Measurements from ENCODE around the gene CPSF4L. TPM values are rescaled to one million over a fixed set of nuclear protein-coding genes. Genes with fewer than 3 reads are reported as not detected.

The CPSF4L gene
- total RNA-seq, 1 donor from 2014 or later: not detected

DNA sequence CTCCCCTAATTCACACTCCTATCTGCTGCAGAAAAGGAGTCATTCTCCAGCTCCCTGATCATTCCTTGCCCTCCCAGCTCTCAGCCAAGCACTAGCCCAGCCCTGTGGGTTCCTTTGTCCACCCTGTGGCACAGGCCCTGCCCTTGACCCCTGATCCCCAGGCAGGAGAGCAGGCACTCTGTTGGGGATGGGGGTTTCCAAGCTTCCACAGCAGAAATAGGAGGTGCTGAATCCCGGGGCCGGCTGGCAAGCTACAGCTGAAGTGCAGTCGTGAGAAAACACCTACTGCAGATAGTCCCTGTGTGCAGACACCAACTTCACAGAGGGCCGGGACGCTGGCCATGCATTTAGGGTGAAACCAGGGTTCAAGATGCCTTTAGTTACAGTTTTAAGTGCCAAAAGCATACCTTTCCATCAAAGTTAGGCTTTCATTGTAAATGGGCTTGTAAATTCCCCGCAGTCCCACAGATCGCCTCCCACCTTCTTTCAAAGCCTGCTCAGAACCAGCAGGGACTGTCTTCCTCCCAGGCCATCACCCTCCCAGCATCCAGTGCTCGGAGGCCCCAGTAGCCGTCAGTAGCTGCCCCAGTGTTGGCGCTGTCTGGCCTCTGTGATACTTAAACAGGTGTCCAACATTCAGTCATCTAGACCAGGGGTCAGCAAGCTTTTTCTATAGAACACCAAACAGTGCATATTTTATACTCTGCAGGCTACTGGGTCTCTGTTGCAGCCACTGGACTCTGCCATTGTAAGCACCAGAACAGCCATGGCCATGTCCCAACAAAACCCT lies 10.6 kb downstream of the CPSF4L start:
- Mint-ChIP-seq H3K27me3 (peaks cover 15% of the 10 kb centered on the region), H3K4me3 (ENCODE audit: low read depth) (no peak overlapping the region), H3K27ac (no peak overlapping the region), H3K36me3 (ENCODE audit: insufficient read depth) (peaks cover 7% of the 10 kb centered on the region), H3K4me1 (ENCODE audit: low read depth) (peaks cover 3% of the 10 kb centered on the region), H3K9me3 (ENCODE audit: low read depth) (no peaks in the 10 kb centered on the region)
- DNase-seq (ENCODE audit: low spot score, unreplicated experiment): no peak
- no peak for TF ChIP-seq CTCF (IDR thresholded peaks at IDR 0.05; ENCODE audit: unreplicated experiment)

DNA sequence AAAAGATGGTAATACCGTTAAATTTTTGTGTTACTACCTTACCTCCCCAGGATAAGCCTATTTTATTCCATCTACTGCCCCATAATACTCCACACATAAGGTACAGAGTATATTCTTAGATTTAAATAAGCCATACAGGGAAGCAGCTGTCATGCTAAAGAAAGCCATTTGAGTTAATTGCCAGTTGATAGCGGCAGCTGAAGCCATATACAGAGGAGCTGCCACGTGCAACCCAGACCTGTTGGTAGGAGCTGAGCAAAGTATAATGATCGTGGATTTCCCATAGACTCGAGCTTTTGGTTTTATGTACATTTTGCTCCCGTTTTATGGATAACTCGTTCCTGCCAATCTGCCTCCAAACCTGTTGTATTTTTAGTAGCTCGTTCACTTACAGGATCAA lies 12.0 kb downstream of the CPSF4L start:
- Mint-ChIP-seq H3K4me1 (ENCODE audit: low read depth) (no peaks in the 10 kb centered on the region), H3K27ac (no peak overlapping the region), H3K4me3 (ENCODE audit: low read depth) (no peak overlapping the region), H3K9me3 (ENCODE audit: low read depth) (no peaks in the 10 kb centered on the region), H3K36me3 (ENCODE audit: insufficient read depth) (peaks cover 10% of the 10 kb centered on the region), H3K27me3 (peaks cover 12% of the 10 kb centered on the region)
- DNase-seq (ENCODE audit: low spot score, unreplicated experiment): no peak
- TF ChIP-seq CTCF (IDR thresholded peaks at IDR 0.05; ENCODE audit: unreplicated experiment): no peak

DNA sequence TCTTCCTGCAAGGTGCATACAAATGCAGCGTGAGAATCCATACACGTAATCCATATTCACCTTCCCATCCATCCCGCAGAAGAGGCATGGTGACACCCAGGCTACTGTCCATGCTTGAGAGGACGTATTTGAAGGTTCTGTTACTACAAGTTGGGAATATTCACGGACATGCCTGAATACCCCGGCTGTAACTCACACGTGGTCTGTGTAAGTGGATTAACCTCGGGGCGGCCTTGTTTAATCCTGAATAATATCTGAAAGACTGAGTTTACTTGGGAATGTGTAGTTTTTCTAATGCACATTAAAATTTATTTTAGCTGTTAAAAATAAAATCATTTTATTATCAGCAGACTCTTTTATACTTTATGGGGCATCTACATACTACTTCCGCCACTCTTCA lies 13.1 kb downstream of the CPSF4L start:
- no peak overlapping the region for H3K4me3 Mint-ChIP-seq (ENCODE audit: low read depth)
- H3K4me1 Mint-ChIP-seq (ENCODE audit: low read depth): no peaks in the 10 kb centered on the region
- no peak for DNase-seq (ENCODE audit: low spot score, unreplicated experiment)
- H3K9me3 Mint-ChIP-seq (ENCODE audit: low read depth): no peaks in the 10 kb centered on the region
- H3K27ac Mint-ChIP-seq: no peak overlapping the region
- peaks cover 12% of the 10 kb centered on the region for H3K27me3 Mint-ChIP-seq
- no peak for TF ChIP-seq CTCF (IDR thresholded peaks at IDR 0.05; ENCODE audit: unreplicated experiment)
- H3K36me3 Mint-ChIP-seq (ENCODE audit: insufficient read depth): peaks cover 13% of the 10 kb centered on the region

DNA sequence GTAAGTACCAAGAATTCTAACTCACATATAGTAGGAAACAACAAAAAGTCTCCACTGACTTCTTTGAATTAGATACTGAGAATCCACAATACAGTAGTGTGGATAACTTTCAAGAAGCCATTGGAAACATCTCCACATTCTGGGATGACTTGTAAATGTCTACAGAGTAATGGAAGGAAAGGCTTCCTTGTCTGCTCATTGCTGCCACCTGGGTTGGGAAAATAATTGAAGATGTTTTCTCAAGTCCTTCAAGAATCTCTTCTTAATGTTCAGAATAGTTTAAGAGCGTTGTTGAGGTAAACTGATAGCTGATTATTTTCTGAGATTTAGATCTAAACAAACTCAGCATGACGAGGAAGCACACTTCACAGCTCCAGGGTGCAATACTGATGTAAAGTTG lies 14.0 kb downstream of the CPSF4L start:
- Mint-ChIP-seq H3K4me3 (ENCODE audit: low read depth) (no peak overlapping the region), H3K27ac (no peak overlapping the region), H3K9me3 (ENCODE audit: low read depth) (no peaks in the 10 kb centered on the region)

GRCh38 chr17:73240561-73240960 lies 21.1 kb downstream of the CPSF4L start:
- no peak for TF ChIP-seq CTCF (IDR thresholded peaks at IDR 0.05; ENCODE audit: unreplicated experiment)
- Mint-ChIP-seq H3K36me3 (ENCODE audit: insufficient read depth) (peaks cover 27% of the 10 kb centered on the region), H3K4me1 (ENCODE audit: low read depth) (peaks cover 7% of the 10 kb centered on the region), H3K4me3 (ENCODE audit: low read depth) (no peak overlapping the region), H3K9me3 (ENCODE audit: low read depth) (no peaks in the 10 kb centered on the region), H3K27ac (no peak overlapping the region), H3K27me3 (no peaks in the 10 kb centered on the region)
- DNase-seq (ENCODE audit: low spot score, unreplicated experiment): no peak

More for the DNA sequence above, 14.0 kb downstream of the CPSF4L start:
- no peak for DNase-seq (ENCODE audit: low spot score, unreplicated experiment)
- peaks cover 12% of the 10 kb centered on the region for H3K27me3 Mint-ChIP-seq
- H3K4me1 Mint-ChIP-seq (ENCODE audit: low read depth): no peaks in the 10 kb centered on the region
- no peak for TF ChIP-seq CTCF (IDR thresholded peaks at IDR 0.05; ENCODE audit: unreplicated experiment)
- H3K36me3 Mint-ChIP-seq (ENCODE audit: insufficient read depth): peaks cover 15% of the 10 kb centered on the region
